ENCODE results near the gene COX6A1.

The COX6A1 gene

DNA sequence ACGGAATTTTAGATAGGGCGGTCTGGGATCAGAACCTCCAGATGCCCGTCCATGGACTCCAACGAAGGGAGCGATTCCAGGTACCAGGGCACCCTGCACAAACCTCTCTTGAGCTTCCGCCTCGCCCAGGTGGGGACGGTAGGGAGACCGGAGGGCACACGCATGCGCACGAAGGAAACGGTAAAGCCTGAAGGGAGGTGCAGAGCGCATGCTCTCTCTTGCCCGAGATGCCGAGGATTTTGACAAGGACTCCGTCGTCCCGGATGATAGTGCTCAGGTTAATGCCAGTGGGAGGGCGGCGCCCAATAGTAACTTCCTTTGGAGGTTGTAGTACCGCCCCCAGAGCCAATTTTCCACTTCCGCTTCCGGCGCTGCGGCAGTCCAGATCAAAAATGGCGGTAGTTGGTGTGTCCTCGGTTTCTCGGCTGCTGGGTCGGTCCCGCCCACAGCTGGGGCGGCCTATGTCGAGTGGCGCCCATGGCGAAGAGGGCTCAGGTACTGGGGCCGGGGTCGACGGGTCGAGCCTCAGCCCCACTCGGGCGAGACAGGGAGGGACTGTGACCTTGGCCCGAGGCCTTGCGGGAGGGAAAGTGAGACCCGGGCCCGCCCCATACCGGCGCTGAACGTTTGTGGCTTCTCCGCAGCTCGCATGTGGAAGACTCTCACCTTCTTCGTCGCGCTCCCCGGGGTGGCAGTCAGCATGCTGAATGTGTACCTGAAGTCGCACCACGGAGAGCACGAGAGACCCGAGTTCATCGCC lies at the start of gene COX6A1:
Gene COX6A1, plus strand, starts transcription at position 379 of the 760 bp plus-strand sequence. Its CDS starts 14 bp downstream, at position 393.
- DNase-seq (ENCODE audit: low read depth, low spot score) = peak; percentile 98

DNA sequence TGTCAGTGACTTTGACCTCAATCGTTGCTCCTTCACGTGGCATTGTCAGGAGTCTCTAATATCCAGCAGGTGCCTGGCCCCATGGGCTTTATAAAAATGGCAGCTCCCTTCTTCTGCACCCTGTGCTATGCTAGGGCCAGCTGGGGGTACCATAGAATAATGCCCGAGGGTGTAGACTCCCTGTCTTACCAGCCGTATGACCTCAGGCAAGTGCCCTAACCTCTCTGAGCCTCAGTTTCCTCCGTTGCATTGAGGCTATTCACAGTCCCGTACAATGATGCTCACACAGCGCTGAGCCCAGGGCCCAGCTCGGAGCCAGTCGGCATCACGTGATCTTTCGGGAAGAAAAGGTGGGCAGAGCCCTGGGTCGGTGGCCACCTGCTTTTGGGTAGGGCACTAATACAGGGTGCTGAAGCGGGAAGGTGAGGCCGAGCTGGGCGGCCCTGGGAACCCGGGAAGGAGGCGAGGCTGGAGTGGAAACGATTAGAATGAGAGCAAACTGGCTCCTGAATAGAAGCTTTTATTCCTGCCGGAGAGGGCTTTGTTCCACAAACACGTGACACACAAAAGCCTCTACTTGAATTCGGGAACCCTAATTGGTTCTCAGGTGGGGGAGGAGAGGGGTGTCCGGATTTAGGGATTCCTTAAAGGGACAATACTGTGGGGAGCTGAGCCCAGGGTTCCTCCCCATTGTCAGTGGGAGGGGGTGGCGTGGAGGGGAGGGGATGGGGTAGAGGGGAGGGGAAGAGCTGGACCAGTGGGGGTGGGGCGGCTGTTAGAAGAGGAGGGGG lies 49.0 kb upstream of the COX6A1 start:
- peak; percentile 31 for DNase-seq (ENCODE audit: low read depth, low spot score)

DNA sequence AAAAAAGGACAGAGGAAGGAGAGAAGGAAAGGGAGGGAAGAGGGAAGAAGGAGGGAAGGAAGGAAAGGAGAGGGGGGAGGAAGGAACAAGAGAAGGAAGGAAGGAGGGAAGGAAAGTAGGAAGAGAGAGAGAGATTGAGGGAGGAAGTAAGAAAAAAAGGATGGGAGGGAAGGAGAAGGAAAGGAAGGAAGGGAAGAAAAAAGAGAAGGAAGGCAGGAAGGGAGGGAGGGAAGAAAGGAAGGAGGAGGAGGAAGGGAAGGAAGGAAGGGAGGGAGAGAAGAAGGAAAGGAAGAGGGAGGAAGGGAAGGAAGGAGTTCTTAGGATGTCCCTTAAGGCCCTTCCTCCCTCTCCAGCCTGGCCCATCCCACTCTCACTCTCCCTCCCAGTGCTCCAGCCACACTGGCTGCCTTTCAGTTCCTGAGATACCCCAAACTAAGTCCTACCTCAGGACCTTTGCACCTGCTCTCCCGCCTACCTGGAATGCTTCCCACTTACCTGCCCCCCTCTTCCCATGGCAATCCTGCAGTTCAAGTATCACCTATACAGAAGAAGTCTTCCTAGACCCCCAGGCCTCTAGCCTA lies 47.3 kb upstream of the COX6A1 start:
- no peak for DNase-seq (ENCODE audit: low read depth, low spot score)

DNA sequence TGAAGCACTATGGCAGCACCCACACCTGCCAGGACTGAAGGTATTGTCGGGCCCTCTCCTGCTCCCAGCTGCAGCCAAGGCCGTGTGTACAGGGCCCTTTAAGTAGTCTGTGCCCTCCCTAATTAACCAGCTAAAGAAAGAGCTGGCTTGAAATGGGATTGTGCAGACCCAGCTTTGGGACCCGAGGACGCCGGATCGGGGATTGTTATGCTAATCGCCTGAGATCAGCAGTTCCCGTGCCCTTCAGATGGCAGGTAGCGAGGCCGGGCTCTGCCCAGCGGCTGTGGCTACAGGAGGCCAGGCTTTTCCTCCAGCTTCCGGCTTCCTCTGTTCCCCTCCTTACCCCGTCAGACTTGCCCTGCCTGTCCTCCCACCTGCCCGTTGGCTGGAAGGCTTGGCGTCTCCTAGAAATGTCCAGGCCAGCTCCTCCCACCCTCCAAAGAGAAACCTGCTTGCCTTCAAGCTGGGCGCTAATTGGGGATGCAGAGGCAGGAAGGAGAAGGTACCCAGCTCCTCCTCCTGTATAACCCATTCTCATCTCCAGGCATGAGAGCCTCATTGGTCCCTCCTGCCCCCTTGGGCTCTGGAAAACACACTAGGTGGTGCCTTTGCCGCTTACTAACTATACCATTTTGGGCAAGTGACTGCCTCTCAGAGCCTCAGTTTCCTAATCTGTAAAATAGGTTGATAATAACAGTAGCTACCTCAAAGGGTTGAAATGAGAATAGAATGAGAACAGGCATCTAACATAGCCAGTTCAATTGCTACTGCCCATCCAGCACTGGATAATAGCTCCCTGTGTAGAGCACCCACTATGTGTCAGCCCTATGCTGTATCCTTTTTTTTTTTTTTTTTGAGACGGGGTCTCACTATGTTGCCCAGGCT lies 43.2 kb upstream of the COX6A1 start:
- peak; percentile 48 for DNase-seq (ENCODE audit: low read depth, low spot score)

DNA sequence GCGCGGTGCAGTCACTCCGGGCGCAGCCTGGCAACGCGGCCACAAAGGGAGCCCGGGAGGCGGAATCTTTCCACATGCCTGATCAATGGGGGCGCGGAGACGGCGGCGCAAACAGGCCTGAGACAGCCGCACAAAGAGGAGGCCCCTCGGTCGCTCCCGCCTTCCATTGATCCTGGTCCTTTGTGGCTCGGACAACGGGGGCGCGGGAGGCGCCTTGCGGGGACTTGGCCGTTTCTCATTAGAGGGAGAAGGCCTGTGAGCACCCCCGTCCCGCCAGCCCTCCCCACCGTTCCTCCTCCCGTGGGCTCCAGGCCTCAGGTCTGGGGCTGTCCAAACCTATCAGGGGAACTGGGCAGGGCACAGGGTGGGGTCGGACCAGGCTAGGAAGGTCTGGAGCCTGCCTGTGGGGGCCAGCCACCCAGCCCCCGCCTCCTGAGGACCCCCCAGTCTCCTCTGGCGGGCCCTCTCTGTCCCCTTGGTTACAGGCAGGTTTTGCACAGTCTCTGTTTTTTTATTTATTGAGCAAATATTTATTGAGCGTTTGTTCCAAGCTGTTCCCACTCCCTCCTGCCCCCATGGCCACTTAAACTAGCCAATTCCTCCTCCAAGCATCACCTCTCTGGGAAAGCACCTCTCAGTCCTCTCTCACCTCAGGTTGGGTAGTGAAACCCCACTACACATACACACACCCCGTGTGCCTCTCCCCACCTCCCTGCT lies 39.9 kb upstream of the COX6A1 start:
- peak; percentile 94 for DNase-seq (ENCODE audit: low read depth, low spot score)

DNA sequence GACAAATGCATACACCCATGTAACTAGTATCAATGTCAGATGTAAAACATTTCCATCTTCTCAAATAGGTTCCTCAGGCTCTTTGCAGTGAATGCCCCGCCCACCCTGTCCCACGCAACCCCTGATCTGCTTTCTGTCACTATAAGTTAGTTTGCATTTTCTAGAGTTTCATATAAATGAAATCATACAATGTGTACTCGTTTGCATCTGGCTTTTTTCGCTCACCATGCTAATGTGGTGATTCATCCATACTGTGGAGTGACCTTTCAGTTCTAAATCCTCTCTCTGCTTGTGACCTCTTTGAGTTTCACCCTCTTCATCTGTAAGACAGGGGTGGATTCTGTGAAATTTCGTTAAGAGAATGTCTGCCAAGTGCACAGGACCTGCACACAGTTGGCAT lies 38.4 kb upstream of the COX6A1 start:
- peak; percentile 44 for DNase-seq (ENCODE audit: low read depth, low spot score)

DNA sequence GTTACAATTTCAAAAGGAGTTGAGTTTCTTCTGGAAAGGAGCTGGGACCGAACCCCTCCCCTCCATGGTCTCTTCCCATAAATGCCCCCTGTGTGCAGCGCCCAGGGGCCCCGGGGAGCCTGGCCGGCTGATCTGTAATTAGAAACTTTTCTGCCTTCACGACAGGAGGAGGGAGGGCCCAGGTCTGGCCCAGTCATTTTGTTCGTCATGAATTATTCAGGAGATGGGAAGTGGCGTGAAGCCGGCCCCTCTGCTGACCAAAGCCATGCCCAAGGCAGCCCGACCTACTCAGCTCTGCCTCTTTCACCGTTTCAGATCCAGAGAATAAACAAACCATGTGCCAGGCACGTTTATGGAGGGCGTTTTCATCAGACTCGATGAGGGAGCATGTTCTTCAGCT lies 35.7 kb upstream of the COX6A1 start:
- DNase-seq (ENCODE audit: low read depth, low spot score) = peak; percentile 83

DNA sequence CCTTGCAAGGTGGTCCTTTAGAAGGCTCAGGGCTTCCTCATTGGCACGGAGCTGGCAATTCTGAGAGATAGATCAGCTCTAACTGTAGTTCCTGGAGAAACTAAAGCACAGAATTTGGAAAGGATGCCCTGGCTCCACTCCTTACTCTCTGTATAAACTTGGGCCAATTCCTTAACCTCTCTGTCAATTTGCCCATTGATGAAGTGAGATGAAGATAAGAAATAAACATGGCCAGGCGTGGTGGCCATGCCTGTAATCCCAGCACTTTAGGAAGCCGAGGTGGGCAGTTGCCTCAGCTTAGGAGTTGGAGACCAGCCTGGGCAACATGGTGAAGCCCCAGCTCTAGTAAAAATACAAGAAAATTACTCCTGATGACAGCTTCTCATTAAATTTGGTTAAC lies 34.0 kb upstream of the COX6A1 start:
- no peak for DNase-seq (ENCODE audit: low read depth, low spot score)

DNA sequence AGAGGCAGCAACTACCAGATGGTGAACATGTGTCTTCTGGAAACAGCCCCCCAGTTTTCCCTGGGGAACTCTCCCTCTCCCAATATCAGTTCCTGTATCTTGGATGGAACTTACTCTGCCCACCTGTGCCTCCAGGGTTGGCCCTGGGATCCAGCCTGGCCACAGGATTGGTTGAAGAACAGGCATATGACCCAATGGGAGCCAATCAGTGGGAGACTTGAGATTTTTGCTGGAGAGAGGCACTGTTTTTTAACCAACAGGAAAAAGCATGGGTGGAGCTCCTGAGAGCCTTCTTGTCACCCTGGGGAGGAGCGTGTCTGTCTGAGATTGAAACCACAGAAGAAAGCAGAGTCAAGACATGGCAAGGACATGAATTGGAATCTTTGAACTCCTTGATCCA lies 33.6 kb upstream of the COX6A1 start:
- DNase-seq (ENCODE audit: low read depth, low spot score) = no peak

DNA sequence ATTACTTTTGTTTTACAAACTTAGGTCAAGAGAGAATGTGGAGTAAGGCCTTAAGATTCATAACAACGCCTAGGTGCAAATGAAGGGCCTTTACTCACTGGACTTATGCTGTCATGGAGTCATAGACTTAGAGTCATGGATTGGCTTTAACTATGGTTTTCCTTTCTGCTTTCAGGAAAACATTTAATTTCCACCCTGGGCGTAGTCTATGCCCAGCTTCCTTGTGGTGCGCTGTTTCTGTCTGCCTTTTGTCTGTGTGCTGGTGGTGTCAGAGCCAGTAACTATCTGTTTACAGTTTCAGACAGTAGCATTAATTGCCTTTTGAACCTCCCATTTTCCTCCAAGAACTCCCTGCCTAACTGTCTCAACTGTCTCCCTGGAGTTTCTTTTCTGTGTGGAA lies 31.8 kb upstream of the COX6A1 start:
- DNase-seq (ENCODE audit: low read depth, low spot score) = no peak

DNA sequence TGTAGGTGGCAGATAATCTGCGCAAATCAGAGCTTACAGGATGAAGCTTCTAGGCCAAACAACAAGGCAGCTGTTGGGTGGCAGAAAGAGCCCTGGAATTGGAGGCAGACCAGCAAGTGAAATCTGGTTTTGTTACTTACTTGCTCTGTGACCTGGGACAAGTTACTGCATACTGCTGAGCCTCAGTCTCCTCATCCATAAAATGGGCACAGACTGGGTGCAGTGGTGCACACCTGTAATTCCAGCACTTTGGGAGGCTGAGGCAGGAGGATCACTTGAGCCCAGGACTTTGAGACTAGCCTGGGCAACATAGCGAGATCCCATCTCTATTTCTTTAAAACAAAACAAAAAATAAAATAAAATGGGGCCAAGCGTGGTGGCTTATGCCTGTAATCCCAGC lies 31.4 kb upstream of the COX6A1 start:
- DNase-seq (ENCODE audit: low read depth, low spot score) = no peak

DNA sequence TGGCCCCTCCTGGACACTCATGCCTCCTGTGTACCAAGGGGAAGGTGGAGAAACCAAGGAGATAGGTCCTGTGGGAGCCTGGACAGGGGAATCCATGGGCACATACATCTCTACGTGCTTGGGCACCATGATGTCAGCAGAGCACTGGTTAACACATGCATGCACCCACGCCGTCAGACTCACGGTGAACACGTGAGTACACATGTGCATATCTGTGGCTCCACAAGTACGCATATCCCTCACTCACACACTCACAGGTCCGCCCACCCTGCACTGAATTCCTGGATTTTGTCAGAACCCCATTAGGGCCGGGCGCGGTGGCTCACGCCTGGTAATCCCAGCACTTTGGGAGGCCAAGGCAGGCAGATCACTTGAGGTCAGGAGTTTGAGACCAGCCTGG lies 29.1 kb upstream of the COX6A1 start:
- no peak for DNase-seq (ENCODE audit: low read depth, low spot score)

DNA sequence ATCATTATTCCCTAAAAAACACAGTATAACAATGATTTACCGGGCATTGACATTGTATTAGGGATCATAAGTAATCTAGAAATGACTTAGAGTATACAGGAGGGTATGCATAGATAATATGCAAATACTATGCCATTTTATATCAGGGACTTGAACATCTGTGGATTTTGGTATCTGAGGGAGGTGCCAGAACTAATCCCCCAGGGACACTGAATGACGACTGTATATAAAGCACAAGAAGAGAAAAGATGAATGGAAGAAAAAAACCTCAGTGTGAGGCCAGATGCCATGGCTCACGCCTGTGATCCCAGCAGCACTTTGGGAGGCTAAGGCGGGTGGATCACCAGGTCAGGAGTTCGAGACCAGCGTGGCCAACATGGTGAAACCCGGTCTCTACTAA lies 25.5 kb upstream of the COX6A1 start:
- DNase-seq (ENCODE audit: low read depth, low spot score) = no peak

DNA sequence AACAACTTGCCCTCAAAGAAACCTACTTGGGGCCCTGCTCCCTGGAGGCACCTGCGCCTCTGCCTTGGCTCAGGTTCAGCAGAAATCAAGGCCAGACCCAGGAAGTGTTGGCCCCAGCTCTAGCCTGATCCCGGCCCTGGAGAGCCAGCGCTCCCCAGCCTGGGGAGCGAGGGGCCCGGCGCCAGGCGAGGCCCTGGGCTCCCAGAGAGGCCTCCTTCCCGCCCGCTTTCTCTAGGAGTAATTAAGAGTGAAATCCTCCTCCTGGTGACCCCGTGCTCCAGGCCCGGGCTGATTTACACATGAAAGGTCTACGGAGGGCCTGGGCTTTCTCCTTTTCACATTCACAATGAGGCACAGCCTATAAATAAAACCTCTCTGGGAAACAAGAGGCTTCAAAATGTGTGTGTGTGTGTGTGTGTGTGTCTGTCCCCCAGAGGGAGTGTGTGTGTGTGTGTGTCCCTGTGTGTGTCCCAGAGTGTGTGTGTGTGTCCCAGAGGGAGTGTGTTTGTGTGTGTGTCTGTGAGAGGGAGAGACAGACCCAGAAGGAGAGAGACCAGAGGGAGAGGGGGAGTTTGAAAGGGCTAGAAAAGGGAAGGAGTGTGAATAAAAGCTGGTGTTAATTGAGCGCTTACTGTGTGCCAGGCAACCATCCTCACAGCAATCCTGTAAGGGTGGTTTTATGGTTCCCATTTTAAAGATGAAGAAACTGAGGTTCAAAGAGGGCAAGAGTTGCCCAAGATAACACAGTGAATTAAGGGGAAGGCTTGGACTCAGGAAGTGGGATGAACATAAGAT lies 23.8 kb upstream of the COX6A1 start:
- DNase-seq (ENCODE audit: low read depth, low spot score) = peak; percentile 63

DNA sequence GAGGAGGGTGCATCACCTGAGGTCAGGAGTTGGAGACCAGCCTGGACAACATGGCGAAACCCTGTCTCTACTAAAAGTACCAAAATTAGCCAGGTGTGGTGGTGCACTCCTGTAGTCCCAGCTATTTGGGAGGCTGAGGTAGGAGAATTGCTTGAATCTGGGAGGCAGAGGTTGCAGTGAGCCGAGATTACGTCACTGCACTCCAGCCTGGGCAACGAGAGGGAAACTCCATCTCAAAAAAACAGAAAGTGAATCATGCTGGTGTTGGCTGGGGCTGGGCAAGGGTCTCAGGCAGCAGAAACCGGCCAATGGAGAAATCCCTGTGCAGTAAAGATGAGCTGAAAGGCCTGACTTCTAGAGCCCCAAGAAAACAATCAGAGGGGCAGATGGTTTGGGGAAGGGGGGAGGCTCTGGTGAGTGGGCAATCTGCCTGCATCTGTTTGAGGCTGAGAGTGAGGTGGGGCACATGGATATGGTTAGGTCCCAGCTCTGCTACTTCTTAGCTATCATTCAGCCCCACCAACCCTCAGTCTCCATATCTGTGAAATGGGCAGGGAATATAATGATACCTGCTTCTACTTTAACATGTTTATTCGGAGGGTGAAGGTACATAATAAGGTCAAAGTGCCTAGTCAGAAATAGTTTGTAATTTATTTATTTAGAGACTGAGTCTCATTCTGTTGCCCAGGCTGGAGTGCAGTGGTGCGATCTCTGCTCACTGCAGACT lies 21.3 kb upstream of the COX6A1 start:
- no peak for DNase-seq (ENCODE audit: low read depth, low spot score)

DNA sequence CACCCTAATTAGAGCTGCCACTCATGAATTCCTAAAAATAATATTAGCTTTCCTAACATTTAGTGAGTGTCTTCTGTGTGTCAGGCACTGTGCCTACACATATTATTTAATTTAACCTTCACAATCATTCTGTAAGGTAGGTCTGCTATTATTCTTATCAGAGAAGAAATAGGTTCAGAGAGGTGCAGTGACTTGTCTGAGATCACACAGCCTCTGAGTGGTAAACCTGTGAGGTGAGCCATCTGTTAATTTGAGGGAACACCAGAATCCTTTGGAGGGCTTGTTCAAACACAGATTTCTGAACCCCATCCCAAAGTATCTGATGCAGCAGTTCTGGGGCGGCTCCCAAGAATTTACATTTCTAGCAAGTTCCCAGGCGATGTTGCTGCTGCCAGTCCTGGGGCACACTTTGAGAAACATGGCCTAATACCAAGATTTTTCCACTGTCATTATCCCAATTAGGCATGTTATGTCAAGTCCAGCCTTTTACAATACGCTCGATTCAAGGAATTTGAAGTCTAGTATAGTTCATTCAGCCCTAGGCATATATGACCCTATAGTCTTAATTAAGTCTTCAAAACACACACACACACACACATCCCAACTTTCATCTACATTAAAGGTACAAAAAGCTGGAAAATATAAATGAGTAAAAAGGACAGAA lies 19.9 kb upstream of the COX6A1 start:
- DNase-seq (ENCODE audit: low read depth, low spot score) = no peak

DNA sequence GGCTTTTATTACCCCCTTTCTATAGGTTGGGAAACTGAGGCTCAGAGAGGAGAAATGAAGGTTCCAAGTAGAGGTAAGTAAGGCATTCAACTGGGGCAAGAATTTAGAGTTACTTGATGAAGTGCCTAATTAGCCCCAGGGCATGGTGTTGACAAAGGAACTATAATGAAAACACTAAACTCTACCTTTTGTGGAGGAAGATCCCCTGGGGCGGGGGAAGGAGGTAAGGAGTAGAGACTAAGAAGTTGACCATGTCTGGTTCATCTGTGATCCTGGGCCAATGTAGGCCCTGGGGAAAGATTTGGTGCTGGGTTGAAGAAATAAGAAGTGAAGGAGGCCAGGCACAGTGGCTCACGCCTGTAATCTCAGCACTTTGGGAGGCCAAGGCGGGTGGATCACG lies 16.2 kb upstream of the COX6A1 start:
- no peak for DNase-seq (ENCODE audit: low read depth, low spot score)

DNA sequence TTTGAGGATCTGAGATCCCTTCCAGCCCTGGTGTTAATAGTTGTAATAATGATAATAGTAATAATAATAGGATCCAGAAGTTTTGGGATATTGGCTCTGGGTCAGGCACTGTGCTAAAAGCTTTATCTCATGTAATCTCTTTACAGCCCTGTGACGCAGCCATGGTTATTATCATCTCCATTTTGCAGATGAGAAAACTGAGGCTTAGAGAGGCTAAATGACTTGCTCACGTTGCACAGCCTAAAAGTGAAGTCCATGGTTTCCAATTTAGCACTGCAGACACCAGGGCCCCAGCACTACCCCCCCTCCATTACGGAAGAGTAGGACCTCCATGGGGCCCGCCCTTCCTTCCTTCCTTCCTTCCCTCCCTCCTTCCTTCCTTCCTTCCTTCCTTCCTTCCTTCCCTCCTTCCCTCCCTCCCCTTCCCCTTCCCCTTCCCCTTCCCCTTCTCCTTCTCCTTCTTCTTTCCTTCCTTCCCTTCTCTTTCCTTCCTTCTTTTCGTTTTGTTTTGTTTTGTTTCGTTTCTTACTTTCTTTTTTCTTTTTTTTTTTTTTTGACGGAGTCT lies 14.9 kb upstream of the COX6A1 start:
- no peak for DNase-seq (ENCODE audit: low read depth, low spot score)

DNA sequence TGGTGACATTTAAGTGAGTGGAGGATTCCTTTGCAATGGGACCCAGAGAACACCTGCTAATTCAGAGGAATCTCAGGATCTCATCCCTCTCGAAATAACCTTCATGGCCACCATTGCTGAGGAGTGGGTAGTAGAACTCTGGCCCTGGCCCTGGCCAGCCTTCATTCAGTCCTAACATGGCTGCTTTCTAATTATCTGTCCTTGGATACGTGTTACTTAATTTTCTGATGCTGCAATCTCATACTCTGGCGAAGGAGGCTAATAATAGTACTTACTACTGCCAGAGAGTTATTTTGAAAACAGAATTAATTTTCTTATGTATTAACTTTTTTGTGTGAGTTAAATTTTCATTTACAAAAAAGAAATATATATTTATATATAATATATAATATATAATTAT lies 12.1 kb upstream of the COX6A1 start:
- DNase-seq (ENCODE audit: low read depth, low spot score) = no peak
